Trophoblast cell (in vitro differentiated cells and primary cell): Measurements from ENCODE around the gene FZD4.
A peak's percentile ranks its signal among the peaks of the same experiment; 100 is the strongest.

ENCODE experiments used
- DNase-seq, 2 donors: peaks; one replicate each; pipeline ENCODE4 v3.0.0-alpha.2; 2016
- H2AFZ ChIP-seq: 2 replicates; pipeline ENCODE4 v1.6.1; 2013; ENCODE audit warnings: low read length, moderate library complexity, mild to moderate bottlenecking; ENCODE audit not compliant: insufficient read depth, poor library complexity
- H2AK5ac ChIP-seq: 2 replicates; pipeline ENCODE4 v1.6.1; 2013; ENCODE audit warnings: mild to moderate bottlenecking, low read length
- H2BK120ac ChIP-seq: 2 replicates; pipeline ENCODE4 v1.6.1; 2013; ENCODE audit warnings: low read length, mild to moderate bottlenecking, moderate library complexity; ENCODE audit not compliant: insufficient read depth, poor library complexity
- H2BK12ac ChIP-seq: 2 replicates; pipeline ENCODE4 v1.6.1; 2013; ENCODE audit warnings: mild to moderate bottlenecking, low read length, moderate library complexity
- H2BK5ac ChIP-seq: 2 replicates; pipeline ENCODE4 v1.6.1; 2013; ENCODE audit warnings: low read length, low read depth, moderate library complexity, mild to moderate bottlenecking; ENCODE audit not compliant: poor library complexity
- H3K14ac ChIP-seq: 2 replicates; pipeline ENCODE4 v1.6.1; 2013; ENCODE audit warnings: mild to moderate bottlenecking, low read length
- H3K18ac ChIP-seq: 2 replicates; pipeline ENCODE4 v1.6.1; 2013; ENCODE audit warnings: mild to moderate bottlenecking, low read length
- H3K23ac ChIP-seq: 2 replicates; pipeline ENCODE4 v1.6.1; 2013; ENCODE audit warnings: low read length
- H3K27ac ChIP-seq: 2 replicates; pipeline ENCODE4 v1.5.1; 2013; ENCODE audit warnings: low read depth, mild to moderate bottlenecking, inconsistent platforms, low read length, moderate library complexity
- H3K27me3 ChIP-seq: 2 replicates; pipeline ENCODE4 v1.6.1; 2013; ENCODE audit warnings: inconsistent platforms, mild to moderate bottlenecking, low read length, moderate library complexity; ENCODE audit not compliant: insufficient read depth
- H3K36me3 ChIP-seq, 2 experiments: 1 replicate in 1 of 2; 2 replicates in 1 of 2; pipeline ENCODE4 v1.6.1; 2013; ENCODE audit warnings: low read length in 2 of 2, mild to moderate bottlenecking in 2 of 2, moderate library complexity in 1 of 2; ENCODE audit not compliant: insufficient read depth in 2 of 2, control insufficient read depth in 1 of 2
- H3K4ac ChIP-seq: 2 replicates; pipeline ENCODE4 v1.6.1; 2013; ENCODE audit warnings: low read depth, mild to moderate bottlenecking, low read length, moderate library complexity
- H3K4me1 ChIP-seq, 2 experiments: 1 replicate in 1 of 2; 2 replicates in 1 of 2; pipeline ENCODE4 v1.6.1; 2013; ENCODE audit warnings: low read length in 2 of 2, mild to moderate bottlenecking in 2 of 2, moderate library complexity in 1 of 2; ENCODE audit not compliant: insufficient read depth in 2 of 2, control insufficient read depth in 1 of 2
- H3K4me2 ChIP-seq: 2 replicates; pipeline ENCODE4 v1.6.1; 2013; ENCODE audit warnings: inconsistent platforms, mild to moderate bottlenecking, low read length, moderate library complexity
- H3K4me3 ChIP-seq: 2 replicates; pipeline ENCODE4 v1.5.1; 2013; ENCODE audit warnings: mild to moderate bottlenecking, low read depth, low read length, inconsistent platforms
- H3K79me1 ChIP-seq: one replicate; pipeline ENCODE4 v1.6.1; 2013; ENCODE audit warnings: low read length
- H3K79me2 ChIP-seq: 2 replicates; pipeline ENCODE4 v1.6.1; 2013; ENCODE audit warnings: low read length, mild to moderate bottlenecking; ENCODE audit not compliant: control insufficient read depth, insufficient read depth, poor library complexity
- H3K9ac ChIP-seq: 2 replicates; pipeline ENCODE4 v1.6.1; 2013; ENCODE audit warnings: mild to moderate bottlenecking, low read length
- H3K9me3 ChIP-seq: 2 replicates; pipeline ENCODE4 v1.6.1; 2013; ENCODE audit warnings: low read depth, mild to moderate bottlenecking, control low read depth, inconsistent platforms, low read length; ENCODE audit not compliant: insufficient read depth
- H4K12ac ChIP-seq: 2 replicates; pipeline ENCODE4 v1.6.1; 2013; ENCODE audit warnings: low read depth, mild to moderate bottlenecking, low read length, moderate library complexity
- H4K8ac ChIP-seq: 2 replicates; pipeline ENCODE4 v1.6.1; 2013; ENCODE audit warnings: low read depth, mild to moderate bottlenecking, low read length, moderate library complexity
- H4K91ac ChIP-seq: one replicate; pipeline ENCODE4 v1.6.1; 2013; ENCODE audit warnings: low read depth, mild to moderate bottlenecking, low read length, moderate library complexity
- WGBS: extraction: QIAGEN DNeasy Blood & Tissue Kit; methylation state at CpG from one replicate; pipeline ENCODE4 v1.1.7; 2013; ENCODE audit warnings: missing lambda C conversion rate; ENCODE audit not compliant: insufficient read length, insufficient coverage; ENCODE audit errors: extremely low coverage; 5-methylcytosine and 5-hydroxymethylcytosine counted together

FZD4 gene

GRCh38 chr11:86905252-86905651 is 49.9 kb downstream of the FZD4 start:
- Histone ChIP-seq H3K4me3 (no peak overlapping the region), H4K12ac (no peak overlapping the region), H4K91ac (no peak overlapping the region), H3K79me1 (no peaks in the 10 kb centered on the region), H3K4ac (no peak overlapping the region), H3K9me3 (no peaks in the 10 kb centered on the region), H3K23ac (no peak overlapping the region), H3K14ac (no peak overlapping the region), H3K27me3 (no peaks in the 10 kb centered on the region), H4K8ac (no peak overlapping the region), H3K4me2 (no peak overlapping the region), H2AFZ (no peak overlapping the region), H2BK12ac (no peak overlapping the region), H3K79me2 (no peaks in the 10 kb centered on the region), H3K27ac (no peak overlapping the region), H3K9ac (no peak overlapping the region), H2BK5ac (no peak overlapping the region), H3K18ac (no peak overlapping the region), H2AK5ac (no peak overlapping the region), H3K4me1 (no peaks in the 10 kb centered on the region), H2BK120ac (no peak overlapping the region), H3K36me3 (no peaks in the 10 kb centered on the region)
- no peak for DNase-seq
- no CpG with 5 or more reads among the region's 3 CpGs for WGBS

DNA sequence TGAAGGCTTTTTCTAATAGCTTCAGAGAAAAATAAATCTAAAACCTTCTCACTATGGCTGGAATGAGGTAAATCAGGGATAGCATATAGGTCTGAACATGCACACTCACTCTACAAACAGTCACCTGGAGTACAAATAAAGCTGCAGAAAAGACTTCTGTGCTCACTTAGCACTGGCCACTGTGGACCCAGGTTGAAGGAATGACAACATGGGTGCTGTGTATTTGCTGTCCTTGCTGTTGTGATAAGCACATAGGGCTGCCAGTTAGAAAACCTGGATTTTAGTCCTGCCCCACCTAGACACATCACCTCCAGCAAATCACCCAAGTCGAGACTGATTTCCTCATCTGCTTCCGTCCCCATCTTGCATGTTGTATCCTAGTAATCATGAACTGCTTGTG is 51.2 kb downstream of the FZD4 start:
- Histone ChIP-seq H2AFZ (no peak overlapping the region), H3K4me1 (no peaks in the 10 kb centered on the region), H4K12ac (no peak overlapping the region), H3K27me3 (no peaks in the 10 kb centered on the region), H3K14ac (no peak overlapping the region), H3K9ac (no peak overlapping the region), H4K91ac (no peak overlapping the region), H3K9me3 (no peaks in the 10 kb centered on the region), H3K4me3 (no peak overlapping the region), H2BK5ac (no peak overlapping the region), H2BK12ac (no peak overlapping the region), H3K23ac (no peak overlapping the region), H3K4ac (no peak overlapping the region), H2AK5ac (no peak overlapping the region), H4K8ac (no peak overlapping the region), H3K79me1 (no peaks in the 10 kb centered on the region), H2BK120ac (no peak overlapping the region), H3K4me2 (no peak overlapping the region), H3K18ac (no peak overlapping the region), H3K36me3 (no peaks in the 10 kb centered on the region), H3K27ac (no peak overlapping the region), H3K79me2 (no peaks in the 10 kb centered on the region)
- DNase-seq = peak in 1 of 2 donors; percentile 58
- no CpG with 5 or more reads among the region's 2 CpGs for WGBS

DNA sequence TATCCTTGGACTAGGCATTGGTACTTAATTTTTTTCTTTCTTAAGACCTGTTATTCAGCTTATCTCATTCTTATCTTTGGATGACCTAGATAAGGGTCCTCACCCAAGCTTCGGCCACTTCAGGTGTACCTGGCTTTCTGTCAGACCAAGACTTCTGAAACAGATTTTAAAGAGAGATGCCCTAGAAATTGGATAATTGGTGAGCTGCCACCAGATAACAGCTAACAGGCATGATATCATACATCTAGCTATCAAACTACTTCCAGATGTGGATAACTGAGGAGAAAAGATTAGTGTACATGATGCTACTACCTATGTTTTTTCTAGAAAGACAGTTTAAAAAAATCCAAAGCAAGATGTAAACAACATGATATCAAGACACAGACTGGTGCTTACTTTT is 52.9 kb downstream of the FZD4 start:
- H4K91ac ChIP-seq = no peak overlapping the region
- no peak overlapping the region for H4K12ac ChIP-seq
- H3K23ac ChIP-seq = no peak overlapping the region
- H3K27ac ChIP-seq = no peak overlapping the region
- H3K4ac ChIP-seq = no peak overlapping the region
- no peak overlapping the region for H2AFZ ChIP-seq
- H2BK120ac ChIP-seq = no peak overlapping the region
- WGBS = no CpG with 5 or more reads among the region's 1 CpG
- no peak overlapping the region for H2BK12ac ChIP-seq
- H3K79me2 ChIP-seq = no peaks in the 10 kb centered on the region
- H4K8ac ChIP-seq = no peak overlapping the region
- no peak overlapping the region for H2AK5ac ChIP-seq
- H3K4me1 ChIP-seq = no peaks in the 10 kb centered on the region
- H3K9ac ChIP-seq = no peak overlapping the region
- H3K14ac ChIP-seq = no peak overlapping the region
- H3K4me3 ChIP-seq = no peak overlapping the region
- no peaks in the 10 kb centered on the region for H3K79me1 ChIP-seq
- no peak overlapping the region for H3K4me2 ChIP-seq
- H3K27me3 ChIP-seq = no peaks in the 10 kb centered on the region
- H2BK5ac ChIP-seq = no peak overlapping the region
- peaks cover 2% of the 10 kb centered on the region for H3K9me3 ChIP-seq
- no peak for DNase-seq
- no peak overlapping the region for H3K18ac ChIP-seq
- no peaks in the 10 kb centered on the region for H3K36me3 ChIP-seq

DNA sequence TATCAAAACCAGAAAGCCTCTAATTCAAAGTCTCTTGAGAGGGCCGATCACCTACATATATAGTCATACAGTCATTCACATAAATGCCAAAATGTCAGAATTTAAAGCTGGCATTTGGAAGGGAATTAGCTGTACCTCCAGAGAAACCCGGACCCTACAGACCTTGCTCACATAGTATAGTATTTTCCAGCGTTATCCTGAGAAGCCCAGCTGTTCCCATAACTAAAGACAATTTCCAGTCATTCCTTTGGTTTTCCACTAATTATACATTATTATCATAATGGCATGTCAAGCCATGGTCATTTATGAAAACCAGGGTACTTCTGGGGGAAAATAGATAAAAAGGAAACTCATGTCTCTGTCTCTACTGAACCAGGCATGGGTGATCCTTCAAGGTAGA is 53.6 kb downstream of the FZD4 start:
- H3K27me3 ChIP-seq = no peaks in the 10 kb centered on the region
- H3K9ac ChIP-seq = no peak overlapping the region
- no peak overlapping the region for H2BK5ac ChIP-seq
- no peak overlapping the region for H4K91ac ChIP-seq
- no CpG with 5 or more reads among the region's 3 CpGs for WGBS
- H3K18ac ChIP-seq = no peak overlapping the region
- H4K8ac ChIP-seq = no peak overlapping the region
- no peaks in the 10 kb centered on the region for H3K79me2 ChIP-seq
- H3K9me3 ChIP-seq = peaks cover 2% of the 10 kb centered on the region
- no peak overlapping the region for H2AK5ac ChIP-seq
- no peak overlapping the region for H3K14ac ChIP-seq
- H4K12ac ChIP-seq = no peak overlapping the region
- no peak overlapping the region for H3K4ac ChIP-seq
- no peak overlapping the region for H2AFZ ChIP-seq
- H3K27ac ChIP-seq = no peak overlapping the region
- H3K4me3 ChIP-seq = no peak overlapping the region
- no peak overlapping the region for H2BK120ac ChIP-seq
- H3K36me3 ChIP-seq = no peaks in the 10 kb centered on the region
- H3K4me2 ChIP-seq = no peak overlapping the region
- H3K23ac ChIP-seq = no peak overlapping the region
- H3K79me1 ChIP-seq = no peaks in the 10 kb centered on the region
- H3K4me1 ChIP-seq = no peaks in the 10 kb centered on the region
- no peak for DNase-seq
- no peak overlapping the region for H2BK12ac ChIP-seq
